HG03108 (cell line): ENCODE measurements around the gene ATP2A1.
"Not testable (repeated sequence)": the region's sequence is repeated elsewhere in the genome, so short reads cannot be mapped to it uniquely, and the experiment has no call there.

Source experiments
- ATAC-seq: cut with Tn5 transposase; IDR thresholded peaks from one replicate; pipeline ENCODE4 v1.9.1; 2021; ENCODE audit warnings: moderate library complexity; ENCODE audit not compliant: unreplicated experiment

Gene ATP2A1

GRCh38 chr16:28858421-28858820 lies 19.9 kb upstream of the ATP2A1 start:
- ATAC-seq, result no peak

- no peak for ATAC-seq
Measured at GRCh38 chr16:28859326-28859725, 19.0 kb upstream of the ATP2A1 start.

DNA sequence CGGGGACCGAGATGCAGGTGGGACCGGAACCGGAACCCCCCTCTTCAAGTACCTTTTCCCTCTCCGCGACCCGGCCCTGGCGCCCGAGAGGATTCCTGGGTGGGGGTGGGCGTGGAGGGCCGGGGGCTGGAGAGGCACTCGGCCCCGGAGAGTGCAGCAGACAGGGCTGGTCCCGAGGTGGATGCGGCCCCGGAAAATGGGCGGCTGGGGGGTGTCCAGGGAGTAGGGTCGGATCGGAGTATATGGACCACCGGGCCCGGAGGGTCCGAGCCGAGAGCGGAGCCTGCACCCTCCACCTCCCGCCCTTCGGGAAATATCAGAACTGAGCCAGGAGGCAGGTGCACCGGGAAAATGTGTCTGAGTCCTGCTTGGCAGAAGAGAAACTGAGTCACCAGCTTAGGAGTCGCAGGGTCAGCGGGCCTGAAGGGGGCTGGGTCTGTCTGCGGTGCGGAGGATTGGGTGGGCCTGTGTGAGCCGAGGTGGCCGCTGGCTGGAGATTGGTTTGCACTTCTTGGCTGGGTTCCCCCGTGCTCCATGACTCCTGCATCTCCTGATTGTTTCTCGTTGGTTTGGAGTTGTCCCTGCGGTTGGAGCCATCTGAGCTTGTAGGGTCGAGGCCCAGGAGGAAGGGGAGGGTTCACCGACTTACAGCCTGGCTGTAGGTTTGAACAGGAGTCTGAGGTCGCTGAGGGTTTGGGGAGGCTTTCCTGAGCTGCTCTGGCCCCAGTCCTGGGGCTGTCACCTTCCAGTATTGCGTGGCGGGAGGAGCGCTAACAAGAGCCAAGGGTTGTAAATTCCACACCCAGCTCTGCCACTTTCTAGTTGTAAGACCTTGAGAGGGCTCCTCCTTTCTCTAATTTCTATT lies 14.1 kb upstream of the ATP2A1 start:
- ATAC-seq, result no peak

GRCh38 chr16:28865001-28865688 lies 13.1 kb upstream of the ATP2A1 start:
- no peak for ATAC-seq

GRCh38 chr16:28865722-28866453 lies 12.4 kb upstream of the ATP2A1 start:
- no peak for ATAC-seq

- ATAC-seq, result no peak
Measured at GRCh38 chr16:28866454-28866804, 11.9 kb upstream of the ATP2A1 start.

DNA sequence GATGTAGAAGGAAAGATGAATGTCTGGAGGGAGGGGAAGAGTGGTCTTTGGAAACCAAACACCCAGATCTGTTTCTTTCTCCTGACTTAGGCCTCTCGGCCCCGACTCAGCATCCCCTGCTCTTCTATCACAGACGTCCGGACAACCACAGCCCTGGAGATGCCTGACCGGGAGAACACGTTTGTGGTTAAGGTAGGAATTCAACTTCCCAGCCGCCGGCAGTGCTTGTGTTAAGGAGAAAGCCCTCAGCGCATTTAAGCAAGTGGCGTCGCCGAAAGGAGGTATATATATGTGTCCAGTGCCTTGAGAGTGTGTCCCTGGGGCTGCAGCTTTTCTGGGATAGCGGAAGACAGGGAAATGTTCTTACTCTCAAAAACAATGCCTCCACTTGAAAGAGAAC lies 11.0 kb upstream of the ATP2A1 start:
- no peak for ATAC-seq

GRCh38 chr16:28867646-28868045 lies 10.6 kb upstream of the ATP2A1 start:
- ATAC-seq, result not testable (repeated sequence)

GRCh38 chr16:28869201-28869600 lies 9.1 kb upstream of the ATP2A1 start:
- no peak for ATAC-seq

DNA sequence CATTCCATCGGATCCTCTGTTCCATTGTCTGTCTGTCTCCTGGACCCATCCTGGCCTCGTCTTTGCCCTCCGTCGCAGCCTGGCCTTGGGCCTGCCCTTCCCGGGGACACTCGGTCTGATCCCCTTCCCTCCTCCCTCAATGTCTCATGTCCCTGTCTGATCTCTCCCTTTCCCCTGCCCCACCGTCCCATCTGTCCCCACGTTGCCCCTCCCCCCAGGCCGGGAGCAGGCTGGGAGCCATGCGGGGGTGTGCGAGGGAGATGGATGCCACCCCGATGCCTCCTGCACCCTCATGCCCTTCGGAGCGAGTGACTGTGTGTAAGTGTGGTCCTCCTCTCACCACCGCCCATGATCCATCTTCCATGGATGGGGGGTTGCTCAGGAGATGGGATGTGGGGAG lies 5.3 kb upstream of the ATP2A1 start:
- ATAC-seq, result no peak

GRCh38 chr16:28873543-28874201 lies 4.6 kb upstream of the ATP2A1 start:
- no peak for ATAC-seq

GRCh38 chr16:28874406-28874805 lies 3.9 kb upstream of the ATP2A1 start:
- no peak for ATAC-seq

- no peak for ATAC-seq
Measured at GRCh38 chr16:28875134-28876018, 2.9 kb upstream of the ATP2A1 start.

- ATAC-seq, result no peak
Measured at GRCh38 chr16:28876019-28876659, 2.1 kb upstream of the ATP2A1 start.

- ATAC-seq, result no peak
Measured at GRCh38 chr16:28876973-28877654, 1.2 kb upstream of the ATP2A1 start.

GRCh38 chr16:28877655-28878000 lies 660 bp upstream of the ATP2A1 start:
- no peak for ATAC-seq

GRCh38 chr16:28879261-28879840 lies 1.1 kb downstream of the ATP2A1 start:
- ATAC-seq, result no peak

DNA sequence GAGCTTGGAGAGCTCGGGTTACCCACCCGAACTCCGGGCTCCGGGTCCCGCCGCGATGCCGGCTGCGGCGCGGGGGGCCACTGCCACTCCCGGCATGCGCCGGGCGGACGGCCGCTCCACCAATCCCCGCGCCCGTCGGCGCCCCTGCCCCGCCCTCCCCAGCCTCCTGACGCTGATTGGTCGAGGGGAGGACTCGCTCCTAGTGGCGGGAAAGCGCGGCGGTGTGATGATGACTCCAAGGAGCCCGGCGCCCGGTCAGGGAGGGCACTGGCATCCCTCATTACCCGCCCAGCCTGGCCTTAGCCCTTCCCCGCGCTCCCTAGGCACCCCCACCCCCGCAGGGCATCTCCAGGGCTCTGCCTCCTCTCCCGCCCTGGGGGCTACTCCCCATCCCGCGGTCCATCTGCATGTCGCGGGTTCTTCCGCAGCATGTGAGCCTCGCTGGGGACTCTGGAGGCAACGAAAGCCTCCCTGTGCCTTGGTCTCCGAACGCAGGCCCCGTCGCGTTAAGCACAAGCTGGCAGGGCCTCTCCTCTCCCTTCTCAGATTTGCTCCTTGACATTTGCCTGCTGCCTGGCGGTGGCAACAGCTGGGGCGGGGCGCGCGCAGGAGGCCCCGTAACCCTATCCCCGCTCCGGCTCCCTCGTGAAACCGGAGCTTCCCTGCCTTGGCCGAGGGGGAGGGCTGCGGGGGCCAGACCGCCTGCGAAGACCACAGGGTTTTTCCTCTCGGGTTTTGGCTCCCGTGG lies 1.7 kb downstream of the ATP2A1 start:
- ATAC-seq, result peak; percentile 87
